GM12892 (cell line): ENCODE data around the gene DNER.

Source experiments
- POLR2A ChIP-seq: IDR thresholded peaks from 2 replicates; pipeline ENCODE4 v1.6.1; 2011; ENCODE audit warnings: low read depth, low read length, control low read depth
- POLR2AphosphoS5 ChIP-seq: IDR thresholded peaks from 2 replicates; pipeline ENCODE4 v1.6.1; 2011; ENCODE audit warnings: low read depth, low read length, control low read depth

DNA sequence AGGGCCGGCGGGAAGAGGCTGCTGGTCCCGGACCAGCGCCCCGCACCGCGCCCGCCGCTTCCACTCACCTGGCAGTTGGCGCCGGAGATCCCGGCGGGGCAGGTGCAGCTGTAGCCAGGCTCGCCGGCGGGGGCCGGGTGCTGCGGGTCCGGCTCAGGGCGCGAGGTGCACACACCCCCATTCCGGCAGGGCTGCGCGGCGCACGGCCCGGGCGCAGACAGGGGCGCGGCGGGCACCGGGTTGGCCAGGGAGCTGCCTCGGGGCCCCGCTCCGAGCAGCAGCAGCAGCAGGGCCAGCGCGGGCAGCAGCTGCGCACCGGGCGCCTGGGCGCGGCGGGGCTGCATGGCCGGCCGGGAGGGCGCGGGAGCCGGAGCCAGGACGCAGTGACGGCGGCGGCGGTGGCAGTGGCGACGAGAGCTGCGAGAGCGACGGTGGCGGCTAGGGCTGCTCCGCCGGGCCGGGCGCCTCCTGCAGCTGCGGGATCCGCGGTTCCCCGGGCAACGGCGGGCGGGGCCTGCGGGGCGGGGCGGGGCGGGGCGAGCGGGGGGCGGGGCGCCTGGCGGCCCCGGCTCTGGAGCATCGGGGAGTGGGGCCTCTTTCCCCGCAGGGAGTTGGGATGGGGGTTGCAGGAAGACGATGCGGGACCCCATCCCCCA is at the start of gene DNER:
- TF ChIP-seq POLR2A (no peak), POLR2AphosphoS5 (no peak)
